ENCODE data around the gene CDNF.

DNA sequence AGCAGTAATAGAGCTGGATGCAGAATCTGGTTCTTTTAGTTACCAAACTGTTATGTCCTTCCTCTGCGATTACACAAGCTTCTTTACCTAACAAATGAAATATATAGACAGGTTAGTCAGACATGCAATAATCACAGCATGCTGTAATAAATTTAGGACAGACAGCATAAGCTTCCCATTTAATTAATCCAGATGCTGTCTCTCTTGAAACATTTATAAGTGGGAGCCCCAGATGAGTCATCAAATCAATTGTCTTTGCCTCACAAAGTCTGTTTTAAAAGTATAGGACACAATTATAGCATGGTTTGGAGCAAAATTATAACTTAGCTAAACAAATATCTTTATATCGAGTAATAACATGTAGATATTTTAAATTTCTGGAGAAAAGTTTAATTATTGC lies 1.6 kb downstream of the CDNF start:
- TF ChIP-seq, protein P1, sequence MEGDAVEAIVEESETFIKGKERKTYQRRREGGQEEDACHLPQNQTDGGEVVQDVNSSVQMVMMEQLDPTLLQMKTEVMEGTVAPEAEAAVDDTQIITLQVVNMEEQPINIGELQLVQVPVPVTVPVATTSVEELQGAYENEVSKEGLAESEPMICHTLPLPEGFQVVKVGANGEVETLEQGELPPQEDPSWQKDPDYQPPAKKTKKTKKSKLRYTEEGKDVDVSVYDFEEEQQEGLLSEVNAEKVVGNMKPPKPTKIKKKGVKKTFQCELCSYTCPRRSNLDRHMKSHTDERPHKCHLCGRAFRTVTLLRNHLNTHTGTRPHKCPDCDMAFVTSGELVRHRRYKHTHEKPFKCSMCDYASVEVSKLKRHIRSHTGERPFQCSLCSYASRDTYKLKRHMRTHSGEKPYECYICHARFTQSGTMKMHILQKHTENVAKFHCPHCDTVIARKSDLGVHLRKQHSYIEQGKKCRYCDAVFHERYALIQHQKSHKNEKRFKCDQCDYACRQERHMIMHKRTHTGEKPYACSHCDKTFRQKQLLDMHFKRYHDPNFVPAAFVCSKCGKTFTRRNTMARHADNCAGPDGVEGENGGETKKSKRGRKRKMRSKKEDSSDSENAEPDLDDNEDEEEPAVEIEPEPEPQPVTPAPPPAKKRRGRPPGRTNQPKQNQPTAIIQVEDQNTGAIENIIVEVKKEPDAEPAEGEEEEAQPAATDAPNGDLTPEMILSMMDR (IDR thresholded peaks at IDR 0.05), result no peak
- no peak for TF ChIP-seq POLR2A (IDR thresholded peaks at IDR 0.05)

Data from esophagus squamous epithelium (tissue), 4 donors.